Caco-2 (cell line): ENCODE data around the gene PEX26. TPM values are rescaled to one million over a fixed set of nuclear protein-coding genes. Genes with fewer than 3 reads are reported as not detected.
"Not testable (repeated sequence)": the region's sequence is repeated elsewhere in the genome, so short reads cannot be mapped to it uniquely, and the experiment has no call there.

Experiments used
- BruUV-seq: library from RNA; stranded (reverse); fragments of 400-500 nt; replicated peaks from 2 replicates; lab custom pipeline; 2021; lab: Mats Ljungman, UMichigan
- CTCF ChIA-PET: fragments of 300-600 bp; sonication (Branson Sonifier 250); formaldehyde crosslinking; loops from one replicate; lab custom pipeline; 2022; ENCODE audit warnings: antibody characterized with exemption; lab: Charles Lee
- POLR2A ChIA-PET: fragments of 300-600 bp; sonication (Branson Sonifier 250); formaldehyde crosslinking; loops from one replicate; lab custom pipeline; 2022; ENCODE audit warnings: antibody characterized with exemption; lab: Charles Lee
- DNase-seq, 2 experiments: peaks; one replicate each; pipeline versions ENCODE4 v3.0.0 to v3.0.0-alpha.2; 2020 to 2022
- H3K27me3 ChIP-seq: replicated peaks from 2 replicates; pipeline ENCODE4 v1.6.0; 2011; ENCODE audit warnings: low read length; ENCODE audit not compliant: control insufficient read depth, insufficient read depth
- H3K36me3 ChIP-seq: 2 replicates; pipeline ENCODE4 v1.5.1; 2011; ENCODE audit warnings: low read length; ENCODE audit not compliant: control insufficient read depth, insufficient read depth
- H3K4me1 ChIP-seq: fragments of 250-450 bp; sonication (Bioruptor Pico); 2 replicates; pipeline ENCODE4 v1.5.1; 2020; ENCODE audit warnings: mild to moderate bottlenecking
- H3K4me3 ChIP-seq: 2 replicates; pipeline ENCODE4 v1.5.1; 2011; ENCODE audit warnings: low read depth, mild to moderate bottlenecking, control low read depth, low read length
- H3K9me3 ChIP-seq: fragments of 250-450 bp; sonication (Bioruptor Pico); 2 replicates; pipeline ENCODE4 v1.5.1; 2020; ENCODE audit warnings: mild to moderate bottlenecking, moderate library complexity
- H3K27ac Mint-ChIP-seq: one replicate; pipeline ENCODE4 v1.8.0; 2022; ENCODE audit warnings: mixed read lengths; ENCODE audit not compliant: unreplicated experiment
- H3K27me3 Mint-ChIP-seq: one replicate; pipeline ENCODE4 v1.8.0; 2022; ENCODE audit warnings: mixed read lengths; ENCODE audit not compliant: insufficient read depth, unreplicated experiment
- H3K36me3 Mint-ChIP-seq: one replicate; pipeline ENCODE4 v1.8.0; 2022; ENCODE audit warnings: mild to moderate bottlenecking, mixed read lengths; ENCODE audit not compliant: insufficient read depth, unreplicated experiment
- H3K4me1 Mint-ChIP-seq: one replicate; pipeline ENCODE4 v1.8.0; 2022; ENCODE audit warnings: low read depth, mixed read lengths; ENCODE audit not compliant: unreplicated experiment
- H3K4me3 Mint-ChIP-seq: one replicate; pipeline ENCODE4 v1.8.0; 2022; ENCODE audit warnings: mild to moderate bottlenecking, moderate library complexity, mixed read lengths; ENCODE audit not compliant: unreplicated experiment
- H3K9me3 Mint-ChIP-seq: one replicate; pipeline ENCODE4 v1.8.0; 2022; ENCODE audit warnings: mixed read lengths; ENCODE audit not compliant: unreplicated experiment
- intact Hi-C: fragments of 100-400 bp; cut with micrococcal nuclease; formaldehyde crosslinking; loops from one replicate; pipeline ENCODE4 v1.10.0; 2022; ENCODE audit not compliant: unreplicated experiment
- total RNA-seq: library from RNA; stranded (reverse); gene quantifications from 2 replicates; pipeline ENCODE4 v1.2.3, GENCODE V29; 2022
- TF ChIP-seq, protein P1 (sequence below), 2 experiments: fragments of 200-600 bp in 1 of 2; IDR thresholded peaks; 1 replicate in 1 of 2; 2 replicates in 1 of 2; pipeline versions ENCODE4 v1.5.1 to v1.8.0; 2011 to 2022; ENCODE audit warnings: antibody characterized with exemption in 1 of 2, control low read depth in 1 of 2, inconsistent platforms in 1 of 2, low read depth in 1 of 2, low read length in 1 of 2, mild to moderate bottlenecking in 1 of 2, moderate library complexity in 1 of 2; ENCODE audit not compliant: insufficient read depth in 1 of 2, severe bottlenecking in 1 of 2, unreplicated experiment in 1 of 2

PEX26 gene
- total RNA-seq, 1 experiment from 2014 or later, result 40.6 TPM

DNA sequence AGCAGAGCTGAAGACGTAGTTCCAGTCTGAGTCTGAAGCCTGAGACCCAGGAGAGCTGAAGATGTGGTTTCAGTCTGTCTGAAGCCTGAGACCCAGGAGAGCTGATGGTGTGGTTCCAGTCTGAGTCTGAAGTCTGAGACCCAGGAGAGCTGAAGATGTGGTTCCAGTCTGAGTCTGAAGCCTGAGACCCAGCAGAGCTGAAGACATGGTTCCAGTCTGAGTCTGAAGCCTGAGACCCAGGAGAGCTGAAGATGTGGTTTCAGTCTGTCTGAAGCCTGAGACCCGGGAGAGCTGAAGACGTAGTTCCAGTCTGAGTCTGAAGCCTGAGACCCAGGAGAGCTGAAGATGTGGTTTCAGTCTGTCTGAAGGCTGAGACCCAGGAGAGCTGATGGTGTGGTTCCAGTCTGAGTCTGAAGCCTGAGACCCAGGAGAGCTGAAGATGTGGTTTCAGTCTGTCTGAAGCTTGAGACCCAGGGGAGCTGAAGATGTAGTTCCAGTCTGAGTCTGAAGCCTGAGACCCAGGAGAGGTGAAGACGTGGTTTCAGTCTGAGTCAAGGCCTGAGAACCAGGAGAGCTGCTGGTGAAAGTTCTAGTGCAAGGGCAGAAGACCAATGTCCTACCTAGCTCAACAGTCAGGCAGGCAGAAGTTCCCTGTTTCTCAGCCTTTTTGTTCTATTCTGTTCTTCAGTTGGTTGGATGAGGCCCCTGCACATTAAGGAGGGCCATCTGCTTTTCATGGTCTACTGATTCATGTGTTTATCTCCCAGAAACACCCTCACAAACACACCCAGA lies 29.0 kb downstream of the PEX26 start:
- CTCF ChIA-PET, BruUV-seq, POLR2A ChIA-PET: not testable (repeated sequence)

DNA sequence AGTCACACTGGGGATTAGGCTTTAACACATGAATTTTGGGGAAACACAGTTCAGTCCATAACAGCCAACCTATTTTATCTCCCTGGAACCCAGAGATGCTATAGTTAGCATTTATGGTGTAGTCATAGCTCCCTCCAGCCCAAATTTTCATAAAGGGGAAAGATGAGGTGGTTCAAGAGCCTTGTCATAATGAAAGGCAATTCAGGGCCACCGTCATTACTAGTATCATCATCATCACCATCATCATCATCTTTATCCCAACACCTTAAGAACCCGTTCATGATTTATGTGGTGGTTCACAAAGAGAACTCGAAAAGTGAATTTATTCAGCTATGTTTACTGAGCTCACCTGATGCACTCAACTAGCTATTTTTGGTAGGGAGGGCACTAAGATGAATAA lies 30.4 kb downstream of the PEX26 start:
- no peak for DNase-seq
- ChIA-PET POLR2A (no interaction called here), CTCF (no interaction called here)
- no peaks in the 10 kb centered on the region for H3K9me3 ChIP-seq
- H3K4me3 ChIP-seq, result no peak overlapping the region
- intact Hi-C loops, result no loop called here
- no peaks in the 10 kb centered on the region for H3K27me3 ChIP-seq
- TF ChIP-seq, protein P1, sequence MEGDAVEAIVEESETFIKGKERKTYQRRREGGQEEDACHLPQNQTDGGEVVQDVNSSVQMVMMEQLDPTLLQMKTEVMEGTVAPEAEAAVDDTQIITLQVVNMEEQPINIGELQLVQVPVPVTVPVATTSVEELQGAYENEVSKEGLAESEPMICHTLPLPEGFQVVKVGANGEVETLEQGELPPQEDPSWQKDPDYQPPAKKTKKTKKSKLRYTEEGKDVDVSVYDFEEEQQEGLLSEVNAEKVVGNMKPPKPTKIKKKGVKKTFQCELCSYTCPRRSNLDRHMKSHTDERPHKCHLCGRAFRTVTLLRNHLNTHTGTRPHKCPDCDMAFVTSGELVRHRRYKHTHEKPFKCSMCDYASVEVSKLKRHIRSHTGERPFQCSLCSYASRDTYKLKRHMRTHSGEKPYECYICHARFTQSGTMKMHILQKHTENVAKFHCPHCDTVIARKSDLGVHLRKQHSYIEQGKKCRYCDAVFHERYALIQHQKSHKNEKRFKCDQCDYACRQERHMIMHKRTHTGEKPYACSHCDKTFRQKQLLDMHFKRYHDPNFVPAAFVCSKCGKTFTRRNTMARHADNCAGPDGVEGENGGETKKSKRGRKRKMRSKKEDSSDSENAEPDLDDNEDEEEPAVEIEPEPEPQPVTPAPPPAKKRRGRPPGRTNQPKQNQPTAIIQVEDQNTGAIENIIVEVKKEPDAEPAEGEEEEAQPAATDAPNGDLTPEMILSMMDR (IDR thresholded peaks at IDR 0.05; ENCODE audit: insufficient read depth in 1 of 2, low read depth in 1 of 2, low read length in 1 of 2, severe bottlenecking in 1 of 2, unreplicated experiment in 1 of 2), result no peak
- no peaks in the 10 kb centered on the region for H3K4me1 Mint-ChIP-seq
- BruUV-seq, result no TSS peak
- no peaks in the 10 kb centered on the region for H3K36me3 Mint-ChIP-seq
- no peaks in the 10 kb centered on the region for H3K4me1 ChIP-seq
- H3K4me3 Mint-ChIP-seq, result no peak overlapping the region
- no peak overlapping the region for H3K27ac Mint-ChIP-seq
- no peaks in the 10 kb centered on the region for H3K36me3 ChIP-seq
- peaks cover 5% of the 10 kb centered on the region for H3K27me3 Mint-ChIP-seq
- no peaks in the 10 kb centered on the region for H3K9me3 Mint-ChIP-seq

More for the DNA sequence above, 29.0 kb downstream of the PEX26 start:
- H3K36me3 ChIP-seq, DNase-seq, intact Hi-C loops, H3K4me1 Mint-ChIP-seq, H3K27me3 ChIP-seq, H3K9me3 ChIP-seq, H3K27me3 Mint-ChIP-seq, H3K27ac Mint-ChIP-seq, H3K4me3 Mint-ChIP-seq, H3K4me3 ChIP-seq, H3K36me3 Mint-ChIP-seq, H3K4me1 ChIP-seq, H3K9me3 Mint-ChIP-seq: not testable (repeated sequence)

DNA sequence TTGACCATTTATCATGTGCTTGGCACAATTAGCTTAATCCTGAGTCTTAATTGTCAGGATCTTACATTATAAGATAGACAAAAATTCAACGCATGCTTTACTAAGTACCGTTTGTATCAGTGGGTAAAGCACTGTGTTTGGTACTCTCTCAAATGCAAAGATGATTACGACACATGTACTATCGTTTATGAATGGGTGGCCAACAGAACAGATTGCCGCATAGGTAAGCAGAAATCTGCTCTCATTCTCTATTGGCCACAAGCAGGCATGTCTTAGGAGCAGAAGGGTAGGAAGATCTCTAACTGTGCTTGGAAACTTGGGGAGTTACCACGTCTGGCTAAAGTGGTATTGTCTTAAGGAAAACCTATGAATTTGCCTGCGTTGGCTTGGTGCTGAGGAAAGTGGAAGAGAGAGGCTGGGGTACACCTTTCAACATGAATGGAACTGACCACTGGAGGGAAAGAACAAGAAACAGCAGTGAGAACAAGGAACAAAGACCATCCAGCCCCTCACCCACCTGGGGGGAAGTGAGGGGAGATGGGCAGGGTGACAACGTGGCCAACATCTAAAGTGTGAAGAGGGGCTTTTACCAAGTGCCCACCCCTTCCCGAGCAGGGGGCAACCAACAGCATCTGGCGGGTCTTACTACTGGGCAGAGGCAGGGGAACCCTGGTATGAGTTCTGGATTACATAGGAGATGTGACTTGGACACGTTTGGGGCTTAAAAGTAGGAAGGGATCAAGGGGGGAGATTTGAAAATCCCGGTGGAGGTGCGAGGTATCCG lies 31.8 kb downstream of the PEX26 start:
- DNase-seq, result no peak
- Histone ChIP-seq H3K36me3 (no peaks in the 10 kb centered on the region), H3K4me1 (no peaks in the 10 kb centered on the region), H3K9me3 (no peaks in the 10 kb centered on the region), H3K27me3 (no peaks in the 10 kb centered on the region), H3K4me3 (no peak overlapping the region)
- TF ChIP-seq, protein P1 (IDR thresholded peaks at IDR 0.05; ENCODE audit: insufficient read depth in 1 of 2, low read depth in 1 of 2, low read length in 1 of 2, severe bottlenecking in 1 of 2, unreplicated experiment in 1 of 2), result no peak
- no peaks in the 10 kb centered on the region for H3K36me3 Mint-ChIP-seq
- H3K4me3 Mint-ChIP-seq, result peak overlapping the region; percentile 62
- ChIA-PET CTCF (no interaction called here), POLR2A (no interaction called here)
- peaks cover 5% of the 10 kb centered on the region for H3K27me3 Mint-ChIP-seq
- no TSS peak for BruUV-seq
- H3K4me1 Mint-ChIP-seq, result no peaks in the 10 kb centered on the region
- H3K27ac Mint-ChIP-seq, result no peak overlapping the region
- intact Hi-C loops, result no loop called here
- no peaks in the 10 kb centered on the region for H3K9me3 Mint-ChIP-seq
